GM21515 (cell line): ENCODE data around the gene PRUNE2.
"Not testable (repeated sequence)": the region's sequence is repeated elsewhere in the genome, so short reads cannot be mapped to it uniquely, and the experiment has no call there.

Source experiments
- ATAC-seq: cut with Tn5 transposase; IDR thresholded peaks from one replicate; pipeline ENCODE4 v1.9.1; 2021; ENCODE audit not compliant: unreplicated experiment

Gene PRUNE2

DNA sequence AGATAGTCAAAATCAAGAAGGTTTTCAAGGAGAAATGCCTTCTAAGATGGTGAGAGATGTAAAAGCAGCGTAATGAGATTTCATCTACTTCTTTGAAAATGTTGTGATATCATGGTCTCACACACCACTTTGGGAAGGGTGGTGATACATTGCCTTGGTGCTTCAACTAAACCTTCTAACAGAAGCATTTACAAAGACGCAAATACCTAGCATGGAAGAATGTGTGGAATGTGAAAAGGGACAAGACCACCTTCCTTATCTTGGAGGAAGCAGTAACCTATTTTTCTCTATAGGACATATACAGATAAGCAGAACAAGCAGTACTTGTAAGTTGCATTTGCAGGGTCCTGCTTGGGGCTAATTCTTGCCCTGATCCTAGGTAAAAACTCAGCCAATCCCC, 102.8 kb downstream of the PRUNE2 start:
- no peak for ATAC-seq

DNA sequence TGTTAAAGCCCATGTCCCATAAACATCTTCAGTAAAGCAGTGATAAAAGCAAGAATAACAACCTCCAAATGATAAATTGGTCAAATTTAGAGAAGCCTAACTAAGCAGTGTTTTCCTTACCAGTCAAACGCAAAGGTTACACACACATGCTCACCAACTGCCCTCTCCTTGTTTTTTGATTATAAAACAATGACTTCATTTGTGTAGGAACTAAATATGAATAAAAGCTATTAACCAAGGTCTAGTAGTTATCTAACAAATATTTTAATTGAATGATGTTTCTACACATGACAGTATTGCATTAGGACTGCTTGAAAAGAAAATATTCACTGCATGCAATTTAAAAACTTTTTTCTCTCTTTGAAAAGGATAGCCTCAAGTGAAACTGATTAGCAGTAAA, 105.0 kb downstream of the PRUNE2 start:
- no peak for ATAC-seq

DNA sequence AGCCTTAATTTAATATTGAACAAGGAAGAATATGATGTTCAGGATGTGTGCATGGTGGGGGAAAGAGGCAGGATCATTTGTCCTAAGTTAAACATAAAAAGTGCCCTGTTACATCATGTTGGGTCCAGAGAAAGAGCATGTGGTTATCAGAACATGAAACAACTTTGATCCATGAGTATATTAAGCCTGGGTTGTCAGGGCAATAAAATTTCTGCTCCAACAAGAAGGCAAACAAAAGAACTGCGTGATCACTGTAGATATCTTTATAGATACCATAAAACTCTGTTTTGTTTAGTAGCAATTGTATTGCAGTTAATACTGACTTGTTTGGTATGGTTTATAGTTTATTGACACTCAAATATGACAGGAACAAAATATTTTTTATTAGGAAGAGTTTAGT, 106.4 kb downstream of the PRUNE2 start:
- ATAC-seq, result no peak

- ATAC-seq, result no peak
These were observed 107.4 kb downstream of the PRUNE2 start for GRCh38 chr9:76798527-76798926.

- no peak for ATAC-seq
These were observed 109.6 kb downstream of the PRUNE2 start for GRCh38 chr9:76796296-76796695.

GRCh38 chr9:76793784-76794431, 112.0 kb downstream of the PRUNE2 start:
- no peak for ATAC-seq

DNA sequence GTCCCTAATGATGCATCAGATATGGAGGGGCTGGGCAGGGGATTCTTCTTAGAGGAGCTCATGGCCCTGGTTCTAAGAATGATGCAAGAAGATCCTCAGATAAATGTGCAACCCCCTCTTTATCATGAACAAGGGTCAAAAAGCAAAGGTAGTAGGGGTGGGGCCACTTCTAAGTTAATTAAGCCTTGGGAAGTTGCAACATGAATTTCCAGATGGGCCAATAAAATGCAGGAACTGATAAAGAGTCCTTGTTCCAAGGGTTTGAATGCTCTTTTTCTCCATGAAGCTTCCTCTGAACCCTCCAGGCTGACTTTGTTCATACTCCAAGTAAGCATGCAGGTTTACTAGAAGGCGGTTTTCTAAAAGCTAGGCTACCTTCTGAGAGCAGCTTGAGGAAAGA, 116.1 kb downstream of the PRUNE2 start:
- no peak for ATAC-seq

- no peak for ATAC-seq
These were observed 118.2 kb downstream of the PRUNE2 start for GRCh38 chr9:76787677-76788076.

DNA sequence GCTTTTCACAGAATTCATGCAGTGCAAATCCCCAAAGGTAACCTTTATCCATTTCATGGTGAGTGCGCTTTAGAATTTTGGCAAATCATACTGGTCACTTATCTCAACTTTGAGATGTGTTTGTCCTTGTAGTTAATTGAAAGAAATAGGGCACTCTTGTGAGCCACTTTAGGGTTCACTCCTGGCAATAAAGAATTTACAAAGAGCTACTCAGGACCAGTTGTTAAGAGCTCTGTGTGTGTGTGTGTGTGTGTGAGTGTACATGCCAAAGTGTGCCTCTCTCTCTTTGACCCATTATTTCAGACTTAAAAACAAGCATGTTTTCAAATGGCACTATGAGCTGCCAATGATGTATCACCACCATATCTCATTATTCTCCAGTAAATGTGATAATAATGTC, 120.4 kb downstream of the PRUNE2 start:
- no peak for ATAC-seq

GRCh38 chr9:76784881-76785280, 121.0 kb downstream of the PRUNE2 start:
- no peak for ATAC-seq

GRCh38 chr9:76772686-76773445, 133.0 kb downstream of the PRUNE2 start:
- no peak for ATAC-seq

DNA sequence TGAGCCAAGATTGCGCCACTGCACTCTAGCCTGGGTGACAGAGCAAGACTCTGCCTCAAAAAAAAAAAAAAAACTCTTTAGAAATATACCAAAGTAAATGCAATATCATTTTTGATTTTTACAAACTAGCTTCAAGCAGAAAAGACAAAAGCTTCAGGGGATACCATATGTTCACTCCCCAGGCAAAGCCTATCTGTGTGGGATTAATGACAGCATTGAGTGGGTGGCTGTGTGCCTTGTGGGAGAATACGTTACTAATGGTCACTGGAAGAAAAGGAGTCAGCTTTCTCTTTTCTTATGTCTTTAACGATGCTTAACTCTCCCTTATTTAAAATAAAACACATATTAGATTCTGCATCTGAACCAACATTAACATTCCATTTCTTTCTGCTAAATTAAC, 139.8 kb downstream of the PRUNE2 start:
- no peak for ATAC-seq

- ATAC-seq, result no peak
These were observed 141.8 kb downstream of the PRUNE2 start, which contains the start of gene PCA3 for GRCh38 chr9:76764138-76764537. Gene PCA3, plus strand, starts transcription at chr9:76764438.

DNA sequence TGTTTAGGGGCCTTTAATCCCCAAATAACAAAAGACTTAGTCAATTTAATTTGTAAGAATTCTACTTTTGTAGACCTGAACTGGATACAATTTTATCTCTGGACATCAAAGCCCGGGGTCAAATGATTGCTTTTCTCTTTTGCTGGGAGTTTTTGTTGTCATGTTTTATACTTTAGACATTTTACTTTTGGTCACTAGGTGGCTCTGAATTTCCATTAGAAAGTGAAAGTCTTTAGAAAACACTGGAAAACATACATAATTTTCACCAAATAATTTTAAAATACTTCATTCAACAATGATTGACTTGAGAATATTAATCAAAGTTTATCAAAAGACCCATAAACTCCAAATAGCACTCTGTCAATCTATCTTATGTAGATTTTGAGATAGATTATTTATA, 144.5 kb downstream of the PRUNE2 start:
- no peak for ATAC-seq

DNA sequence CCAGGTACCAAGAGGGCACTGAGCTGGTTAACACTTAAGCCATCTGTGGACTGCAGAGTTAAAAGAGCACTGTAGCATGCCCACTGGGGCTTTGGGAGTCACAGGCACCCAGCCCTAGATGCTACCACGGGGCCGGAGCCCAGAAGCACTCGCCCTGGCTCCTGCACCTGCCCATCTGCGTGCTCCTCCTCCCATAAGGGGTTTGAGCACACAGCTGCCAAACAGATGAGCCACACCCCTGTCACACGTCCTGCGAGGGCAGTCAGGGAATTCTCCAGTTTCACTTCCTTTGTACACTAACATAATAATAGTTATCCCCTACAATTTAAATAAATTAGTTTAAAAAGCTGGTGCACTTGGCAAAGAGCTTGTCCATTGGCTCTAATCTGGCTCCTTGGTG, 146.2 kb downstream of the PRUNE2 start:
- no peak for ATAC-seq

DNA sequence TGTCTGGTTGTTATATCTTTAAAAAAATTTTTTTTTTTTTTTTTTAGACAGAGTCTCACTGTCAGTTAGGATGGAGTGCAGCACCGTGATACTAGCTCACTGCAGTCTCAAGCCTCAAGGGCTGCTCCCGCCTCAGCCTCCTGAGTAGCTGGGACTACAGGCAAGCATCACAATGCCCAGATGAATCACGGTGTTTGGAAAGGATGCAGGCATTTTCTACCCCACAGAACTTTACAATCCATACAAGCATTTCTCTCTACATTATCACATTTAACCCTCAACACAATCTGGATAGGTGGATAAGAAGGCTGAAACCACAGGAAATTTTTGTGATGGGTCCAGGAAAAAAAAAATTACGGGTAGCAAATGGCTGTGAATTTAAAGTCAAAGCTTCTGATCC, 147.4 kb downstream of the PRUNE2 start:
- no peak for ATAC-seq

DNA sequence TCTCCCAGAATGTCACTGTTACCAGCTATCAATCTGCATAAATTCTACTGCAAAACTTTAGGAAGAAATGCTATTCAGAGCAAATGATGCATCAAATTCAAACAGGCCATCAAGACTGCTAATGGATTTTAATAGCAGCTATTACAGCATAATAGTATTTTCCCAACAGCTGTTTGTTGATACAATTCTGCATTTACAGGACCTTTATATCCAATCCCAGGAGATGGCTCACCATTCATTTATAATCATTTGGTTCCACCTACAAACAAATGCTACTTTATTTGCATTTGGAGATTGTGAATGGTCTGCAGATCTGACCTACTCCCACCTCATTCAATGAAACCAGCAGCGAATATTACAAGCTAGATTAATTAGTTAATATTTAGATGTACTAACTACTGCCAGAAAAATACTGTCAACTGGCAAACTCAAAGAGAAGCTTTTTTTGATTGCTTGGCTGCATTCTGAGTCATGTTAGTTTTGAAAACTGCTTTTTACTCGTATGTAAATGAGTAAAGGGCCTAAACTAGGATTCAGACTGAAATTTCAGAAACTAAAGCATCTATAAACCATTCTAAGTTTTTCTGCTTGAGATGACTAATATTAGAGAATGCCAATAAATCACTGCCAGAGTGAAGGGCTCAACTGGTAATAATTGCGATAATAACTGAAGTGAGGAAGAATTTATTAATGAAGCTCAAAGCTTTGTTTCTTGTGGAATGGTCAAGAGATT, 148.8 kb downstream of the PRUNE2 start:
- no peak for ATAC-seq

DNA sequence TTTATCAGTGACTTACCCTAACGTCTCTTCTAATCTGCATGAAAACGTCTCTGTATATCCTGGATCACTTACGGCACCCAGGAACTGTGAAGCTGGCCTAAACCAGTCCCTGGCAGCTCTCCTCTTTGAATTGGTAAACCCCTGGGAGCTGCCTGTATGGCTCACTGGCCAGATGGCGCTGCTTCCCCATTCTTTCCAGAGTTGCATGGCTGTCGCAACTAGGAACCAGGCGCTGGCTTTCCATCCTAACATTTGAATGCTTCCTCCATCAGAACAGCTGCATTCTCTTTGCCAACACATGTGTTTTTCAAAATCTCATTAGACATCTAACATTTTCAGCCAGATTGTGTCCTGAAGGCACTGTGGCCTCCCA, 149.7 kb downstream of the PRUNE2 start:
- peak; percentile 33 for ATAC-seq

GRCh38 chr9:76751001-76751400, 154.9 kb downstream of the PRUNE2 start:
- no peak for ATAC-seq

GRCh38 chr9:76744336-76744735, 161.6 kb downstream of the PRUNE2 start:
- no peak for ATAC-seq

DNA sequence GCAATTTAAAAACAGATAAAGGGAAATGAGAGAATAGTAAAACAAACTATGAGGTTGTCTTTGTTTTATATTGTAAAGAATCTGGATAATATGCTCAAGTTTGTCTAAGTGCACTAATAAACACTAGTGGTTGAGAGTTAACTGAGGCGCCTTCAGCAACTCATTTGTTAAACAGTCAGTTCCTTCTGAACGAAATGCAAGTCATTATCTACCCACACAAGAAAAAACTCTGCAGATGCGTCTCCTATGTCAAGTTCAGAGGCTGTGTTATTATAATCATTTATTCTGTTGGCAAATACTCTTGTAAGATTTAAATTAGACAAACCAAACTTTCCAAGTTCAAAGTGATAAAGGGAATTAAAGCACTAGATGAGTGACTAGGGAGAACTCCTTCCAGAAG, 162.0 kb downstream of the PRUNE2 start:
- no peak for ATAC-seq

- not testable (repeated sequence) for ATAC-seq
These were observed 163.0 kb downstream of the PRUNE2 start for GRCh38 chr9:76742890-76743289.
